Progenitor cell of endocrine pancreas (in vitro differentiated cells): ENCODE measurements around the gene SEMA6D. TPM values are rescaled to one million over a fixed set of nuclear protein-coding genes. Genes with fewer than 3 reads are reported as not detected.

Experiments
- DNase-seq: peaks from one replicate; pipeline ENCODE4 v3.0.0; 2021; ENCODE audit warnings: low spot score; ENCODE audit not compliant: unreplicated experiment
- H3K27ac Mint-ChIP-seq: 2 replicates; pipeline ENCODE4 v1.8.0; 2021; ENCODE audit warnings: mild to moderate bottlenecking, moderate library complexity, mixed read lengths
- H3K27me3 Mint-ChIP-seq: 2 replicates; pipeline ENCODE4 v1.8.0; 2021; ENCODE audit warnings: mixed read lengths
- H3K36me3 Mint-ChIP-seq: 2 replicates; pipeline ENCODE4 v1.8.0; 2022; ENCODE audit warnings: mixed read lengths; ENCODE audit not compliant: insufficient read depth
- H3K4me1 Mint-ChIP-seq: 2 replicates; pipeline ENCODE4 v1.8.0; 2021; ENCODE audit warnings: low read depth, mixed read lengths
- H3K4me3 Mint-ChIP-seq: 2 replicates; pipeline ENCODE4 v1.8.0; 2021; ENCODE audit warnings: low read depth, mild to moderate bottlenecking, moderate library complexity, mixed read lengths
- H3K9me3 Mint-ChIP-seq: 2 replicates; pipeline ENCODE4 v1.8.0; 2021; ENCODE audit warnings: low read depth, mixed read lengths
- total RNA-seq: library from RNA; stranded (reverse); gene quantifications from 2 replicates; pipeline ENCODE4 v1.2.1, GENCODE V29; 2021
- TF ChIP-seq, protein P1 (sequence below): fragments of 200-600 bp; sonication (generic); IDR thresholded peaks from one replicate; pipeline ENCODE4 v1.5.0; 2021; ENCODE audit warnings: antibody characterized with exemption, mild to moderate bottlenecking; ENCODE audit not compliant: unreplicated experiment

The SEMA6D gene
- total RNA-seq, 1 donor from 2014 or later: 10.6 TPM

GRCh38 chr15:47778263-47778770, 61.0 kb downstream of the SEMA6D start:
- Mint-ChIP-seq H3K27ac (no peak overlapping the region), H3K27me3 (no peaks in the 10 kb centered on the region), H3K4me3 (no peak overlapping the region), H3K36me3 (no peaks in the 10 kb centered on the region), H3K4me1 (no peaks in the 10 kb centered on the region), H3K9me3 (no peaks in the 10 kb centered on the region)
- TF ChIP-seq, protein P1, sequence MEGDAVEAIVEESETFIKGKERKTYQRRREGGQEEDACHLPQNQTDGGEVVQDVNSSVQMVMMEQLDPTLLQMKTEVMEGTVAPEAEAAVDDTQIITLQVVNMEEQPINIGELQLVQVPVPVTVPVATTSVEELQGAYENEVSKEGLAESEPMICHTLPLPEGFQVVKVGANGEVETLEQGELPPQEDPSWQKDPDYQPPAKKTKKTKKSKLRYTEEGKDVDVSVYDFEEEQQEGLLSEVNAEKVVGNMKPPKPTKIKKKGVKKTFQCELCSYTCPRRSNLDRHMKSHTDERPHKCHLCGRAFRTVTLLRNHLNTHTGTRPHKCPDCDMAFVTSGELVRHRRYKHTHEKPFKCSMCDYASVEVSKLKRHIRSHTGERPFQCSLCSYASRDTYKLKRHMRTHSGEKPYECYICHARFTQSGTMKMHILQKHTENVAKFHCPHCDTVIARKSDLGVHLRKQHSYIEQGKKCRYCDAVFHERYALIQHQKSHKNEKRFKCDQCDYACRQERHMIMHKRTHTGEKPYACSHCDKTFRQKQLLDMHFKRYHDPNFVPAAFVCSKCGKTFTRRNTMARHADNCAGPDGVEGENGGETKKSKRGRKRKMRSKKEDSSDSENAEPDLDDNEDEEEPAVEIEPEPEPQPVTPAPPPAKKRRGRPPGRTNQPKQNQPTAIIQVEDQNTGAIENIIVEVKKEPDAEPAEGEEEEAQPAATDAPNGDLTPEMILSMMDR: no peak
- DNase-seq: no peak

GRCh38 chr15:47780971-47781370, 63.7 kb downstream of the SEMA6D start:
- TF ChIP-seq, protein P1: no peak
- DNase-seq: no peak
- no peak overlapping the region for H3K27ac Mint-ChIP-seq
- H3K9me3 Mint-ChIP-seq: no peaks in the 10 kb centered on the region
- H3K4me3 Mint-ChIP-seq: no peak overlapping the region
- no peaks in the 10 kb centered on the region for H3K36me3 Mint-ChIP-seq
- H3K4me1 Mint-ChIP-seq: no peaks in the 10 kb centered on the region
- H3K27me3 Mint-ChIP-seq: no peaks in the 10 kb centered on the region

GRCh38 chr15:47781527-47781926, 64.2 kb downstream of the SEMA6D start:
- H3K4me1 Mint-ChIP-seq: no peaks in the 10 kb centered on the region
- no peak for DNase-seq
- no peaks in the 10 kb centered on the region for H3K36me3 Mint-ChIP-seq

DNA sequence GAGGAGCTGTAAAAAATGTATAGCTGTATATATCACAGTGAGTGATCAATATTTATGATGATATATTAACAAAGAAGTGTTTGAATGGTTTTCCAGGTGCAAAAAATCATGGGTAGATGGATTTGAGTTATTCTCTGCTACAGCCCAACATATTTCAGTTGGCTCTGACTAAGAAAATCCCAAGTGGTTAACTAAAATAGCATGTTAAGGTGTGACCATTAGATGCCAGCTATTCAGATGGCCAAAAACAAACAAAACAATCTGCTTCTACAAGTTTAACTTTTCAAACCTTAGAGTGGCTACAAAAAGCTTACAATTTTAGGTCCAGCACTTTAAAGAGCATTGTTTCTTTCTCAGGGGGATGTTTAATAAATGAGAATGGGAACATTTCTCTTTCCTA, 67.5 kb downstream of the SEMA6D start:
- no peak overlapping the region for H3K4me3 Mint-ChIP-seq
- no peak for DNase-seq
- no peaks in the 10 kb centered on the region for H3K9me3 Mint-ChIP-seq
- H3K27me3 Mint-ChIP-seq: no peaks in the 10 kb centered on the region
- H3K4me1 Mint-ChIP-seq: no peaks in the 10 kb centered on the region
- no peaks in the 10 kb centered on the region for H3K36me3 Mint-ChIP-seq
- no peak overlapping the region for H3K27ac Mint-ChIP-seq
- TF ChIP-seq, protein P1: no peak

More at GRCh38 chr15:47781527-47781926, 64.2 kb downstream of the SEMA6D start:
- Mint-ChIP-seq H3K4me3 (no peak overlapping the region), H3K27ac (peak overlapping the region; percentile 10), H3K9me3 (no peaks in the 10 kb centered on the region), H3K27me3 (no peaks in the 10 kb centered on the region)
- TF ChIP-seq, protein P1: no peak

DNA sequence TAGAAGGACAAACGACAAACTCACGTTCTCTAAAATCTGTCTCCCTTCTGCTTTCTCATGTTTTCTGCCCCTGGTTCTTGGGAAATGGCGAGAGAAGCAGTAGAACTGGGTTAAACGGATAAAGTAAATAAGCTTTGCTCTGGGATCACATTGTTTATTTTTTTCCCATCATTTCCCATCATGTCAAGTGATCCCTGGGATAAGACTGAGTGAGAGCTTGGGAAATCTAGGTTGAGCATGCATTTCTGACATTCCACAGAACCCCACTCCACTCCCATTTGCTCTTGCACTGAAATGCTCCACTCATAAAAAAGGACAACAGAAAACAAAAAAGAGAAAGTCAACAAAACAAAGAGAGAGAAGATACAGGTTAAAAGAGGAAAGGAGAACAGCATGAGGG, 69.1 kb downstream of the SEMA6D start:
- Mint-ChIP-seq H3K27me3 (no peaks in the 10 kb centered on the region), H3K9me3 (no peaks in the 10 kb centered on the region), H3K36me3 (no peaks in the 10 kb centered on the region), H3K4me3 (no peak overlapping the region), H3K4me1 (no peaks in the 10 kb centered on the region), H3K27ac (no peak overlapping the region)
- no peak for DNase-seq
- TF ChIP-seq, protein P1: no peak
